ENCODE results near the gene FKBP7. TPM values are rescaled to one million over a fixed set of nuclear protein-coding genes. Genes with fewer than 3 reads are reported as not detected.

Gene FKBP7
- total RNA-seq, 1 donor from 2014 or later: 1.3 TPM

GRCh38 chr2:178484245-178485041 is 6.0 kb upstream of the FKBP7 start:
- TF ChIP-seq CTCF (IDR thresholded peaks at IDR 0.05; ENCODE audit: insufficient read depth, low read length, severe bottlenecking): no peak
- H3K27me3 ChIP-seq (ENCODE audit: control insufficient read depth, insufficient read depth, low read length): no peaks in the 10 kb centered on the region
- no peaks in the 10 kb centered on the region for H3K36me3 ChIP-seq (ENCODE audit: control insufficient read depth, insufficient read depth, low read length)
- FAIRE-seq: no peak
- peak; percentile 39 for DNase-seq (ENCODE audit: low read depth)
- no peak overlapping the region for H3K4me3 ChIP-seq (ENCODE audit: low read depth, low read length)

GRCh38 chr2:178482437-178482836 is 4.0 kb upstream of the FKBP7 start:
- H3K36me3 ChIP-seq (ENCODE audit: control insufficient read depth, insufficient read depth, low read length): no peaks in the 10 kb centered on the region
- no peaks in the 10 kb centered on the region for H3K27me3 ChIP-seq (ENCODE audit: control insufficient read depth, insufficient read depth, low read length)
- TF ChIP-seq CTCF (IDR thresholded peaks at IDR 0.05; ENCODE audit: insufficient read depth, low read length, severe bottlenecking): no peak
- FAIRE-seq (no peak), DNase-seq (ENCODE audit: low read depth) (no peak)
- no peak overlapping the region for H3K4me3 ChIP-seq (ENCODE audit: low read depth, low read length)

- peak within 1 kb of the TSS; percentile 70 for H3K4me3 ChIP-seq (ENCODE audit: low read depth, low read length)
- FAIRE-seq (no peak), DNase-seq (ENCODE audit: low read depth) (peak; percentile 81)
- TF ChIP-seq CTCF (IDR thresholded peaks at IDR 0.05; ENCODE audit: insufficient read depth, low read length, severe bottlenecking): no peak
- H3K36me3 ChIP-seq (ENCODE audit: control insufficient read depth, insufficient read depth, low read length): no peaks in the 10 kb centered on the region
- H3K27me3 ChIP-seq (ENCODE audit: control insufficient read depth, insufficient read depth, low read length): no peaks in the 10 kb centered on the region
These were observed 2.1 kb upstream of the FKBP7 start, which contains the start of gene PLEKHA3 for GRCh38 chr2:178480227-178481181. Gene PLEKHA3, plus strand, starts transcription at chr2:178480457. Its CDS starts 413 bp downstream, at chr2:178480870.

GRCh38 chr2:178479758-178480226 is 1.4 kb upstream of the FKBP7 start:
- FAIRE-seq (no peak), DNase-seq (ENCODE audit: low read depth) (no peak)
- Histone ChIP-seq H3K27me3 (ENCODE audit: control insufficient read depth, insufficient read depth, low read length) (no peaks in the 10 kb centered on the region), H3K36me3 (ENCODE audit: control insufficient read depth, insufficient read depth, low read length) (no peaks in the 10 kb centered on the region), H3K4me3 (ENCODE audit: low read depth, low read length) (peak overlapping the region; percentile 61)
- TF ChIP-seq CTCF (IDR thresholded peaks at IDR 0.05; ENCODE audit: insufficient read depth, low read length, severe bottlenecking): no peak

DNA sequence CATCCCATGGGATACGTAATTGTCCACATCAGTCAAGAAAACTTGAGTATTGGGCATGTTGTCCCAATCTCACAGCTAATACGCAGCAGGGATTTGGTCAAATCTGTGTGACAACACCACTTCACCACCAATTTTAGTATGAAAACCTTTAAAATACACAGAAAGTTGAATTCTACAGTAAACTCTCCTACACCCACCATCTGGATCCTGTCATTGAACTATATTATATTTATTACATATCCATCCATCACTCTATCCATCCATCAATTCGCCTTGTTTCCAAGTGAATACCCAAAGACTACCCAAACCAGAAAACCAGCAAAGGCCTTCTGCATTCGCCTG is 846 bp upstream of the FKBP7 start:
- DNase-seq (ENCODE audit: low read depth) (no peak), FAIRE-seq (no peak)
- no peak for TF ChIP-seq CTCF (IDR thresholded peaks at IDR 0.05; ENCODE audit: insufficient read depth, low read length, severe bottlenecking)
- Histone ChIP-seq H3K4me3 (ENCODE audit: low read depth, low read length) (peak overlapping the region; percentile 70), H3K36me3 (ENCODE audit: control insufficient read depth, insufficient read depth, low read length) (no peaks in the 10 kb centered on the region), H3K27me3 (ENCODE audit: control insufficient read depth, insufficient read depth, low read length) (no peaks in the 10 kb centered on the region)

Measured in bronchial epithelial cell (primary cell).